GOT3 (cell line): ENCODE results near the gene ACLY.
"Not testable (repeated sequence)": the region's sequence is repeated elsewhere in the genome, so short reads cannot be mapped to it uniquely, and the experiment has no call there.

ENCODE experiments used
- DNase-seq: peaks from one replicate; lab custom pipeline; 2025; ENCODE audit warnings: mixed read lengths; lab: John Stamatoyannopoulos, UW

ACLY gene

DNA sequence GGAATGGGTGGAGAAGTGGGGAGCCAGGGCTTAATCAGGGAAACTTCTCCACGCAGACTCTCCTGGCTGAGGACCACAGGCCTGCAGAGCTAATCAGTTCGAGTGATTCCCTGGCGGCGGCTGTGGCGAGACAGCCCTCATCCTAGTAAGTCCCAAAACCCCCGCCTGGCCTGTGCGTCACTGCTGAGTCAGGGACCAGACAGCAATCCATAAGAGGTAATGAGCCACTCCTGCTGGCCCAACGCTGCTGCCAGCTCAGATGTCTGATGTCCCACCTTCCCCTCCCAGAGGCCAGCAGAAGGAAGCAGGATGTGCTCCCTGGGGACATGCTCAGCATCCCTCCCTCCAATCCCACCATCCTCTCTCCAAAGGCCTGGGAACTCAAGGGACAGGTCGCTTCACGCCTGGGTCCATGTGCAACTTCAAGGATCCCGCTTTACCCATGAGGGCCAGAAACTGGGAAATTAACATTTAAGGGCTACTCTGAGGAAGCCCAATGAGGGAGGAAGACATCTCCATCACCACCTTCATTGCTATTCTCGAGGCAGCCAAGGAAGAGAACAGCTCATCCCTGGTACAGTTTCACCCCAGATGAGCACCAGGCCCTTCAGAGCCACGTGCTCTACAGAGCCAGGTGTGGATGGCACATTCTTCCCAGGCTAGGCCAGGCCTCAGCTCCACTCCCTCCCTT lies 7.9 kb downstream of the ACLY start:
- peak; percentile 7 for DNase-seq

DNA sequence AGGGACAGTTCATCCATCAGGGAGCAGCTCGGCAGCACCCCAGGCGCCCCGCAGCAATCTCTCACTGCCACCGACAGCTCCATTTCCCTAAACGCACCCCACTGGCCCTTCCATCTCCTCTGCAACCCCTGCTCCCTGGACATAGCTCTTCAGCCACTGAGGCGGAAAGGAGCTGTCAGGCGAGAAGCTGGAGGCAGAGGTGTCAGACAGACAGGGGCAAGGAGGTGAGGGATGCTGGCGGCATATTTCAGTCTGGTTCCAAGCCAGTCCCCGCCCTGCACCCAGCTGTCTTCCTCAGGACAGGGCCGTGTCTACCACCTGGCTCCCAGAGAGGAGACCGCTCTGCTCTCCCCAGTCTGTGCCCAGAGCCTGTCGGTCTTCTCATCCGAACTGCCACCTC lies 9.7 kb downstream of the ACLY start:
- DNase-seq, result no peak

DNA sequence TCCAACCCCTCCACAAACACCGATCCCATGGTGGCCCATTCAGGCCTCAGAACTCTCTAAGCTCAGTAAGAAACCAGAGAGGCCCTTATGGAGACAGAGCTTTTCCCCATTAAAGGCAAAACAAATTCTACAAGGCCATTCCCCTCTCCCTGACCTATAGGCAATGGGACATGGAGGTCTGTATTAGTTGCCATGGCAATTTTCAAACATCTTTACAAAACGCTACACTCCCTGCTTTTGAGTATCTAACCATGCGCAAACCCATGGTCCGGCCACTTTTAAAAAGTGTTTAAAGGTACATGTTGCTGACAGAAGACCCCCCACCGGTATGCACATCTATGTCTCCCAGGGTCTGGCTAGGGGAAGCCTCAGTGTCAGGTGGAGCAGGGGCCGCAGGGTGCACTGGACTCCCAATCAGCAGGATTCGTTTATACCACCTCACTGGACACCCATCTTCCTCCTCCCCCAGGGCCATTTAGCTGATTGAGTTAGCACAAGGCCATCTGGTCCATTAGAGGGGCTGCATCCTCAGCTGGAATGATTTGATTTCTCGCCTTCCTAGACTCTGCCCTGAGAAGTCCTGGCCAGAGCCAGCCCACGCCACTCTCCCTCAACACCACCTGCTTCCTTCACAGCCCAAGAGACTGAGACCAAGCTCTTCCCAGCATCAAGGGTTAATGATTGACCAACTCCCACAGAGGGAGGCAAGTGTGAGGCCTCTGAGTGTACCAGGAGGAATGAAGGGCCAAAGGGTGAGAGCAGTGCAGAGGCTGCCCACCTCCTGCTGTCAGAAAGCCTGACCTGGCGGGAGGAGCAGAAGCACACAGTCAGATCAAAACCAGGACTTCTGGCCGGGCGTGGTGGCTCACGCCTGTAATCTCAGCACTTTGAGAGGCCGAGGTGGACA lies 10.9 kb downstream of the ACLY start:
- DNase-seq, result no peak

DNA sequence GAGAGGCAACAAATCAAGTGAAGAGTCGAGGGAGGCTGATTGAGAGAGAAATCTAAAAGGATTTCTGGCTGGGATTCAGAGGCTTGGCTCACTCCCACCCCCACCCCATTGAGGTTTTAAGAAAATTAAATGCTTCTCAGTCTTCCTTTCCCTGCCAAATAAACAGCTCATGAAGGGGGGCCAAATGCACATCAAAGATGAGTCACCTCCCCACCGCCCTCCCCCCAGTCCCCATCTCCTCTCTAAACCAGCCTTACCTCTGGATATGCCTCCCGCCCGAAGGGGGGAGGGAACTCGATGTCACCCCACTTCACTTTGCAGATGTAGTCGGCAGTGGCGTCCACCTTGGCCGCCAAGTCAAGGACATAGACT lies 11.6 kb downstream of the ACLY start:
- no peak for DNase-seq

DNA sequence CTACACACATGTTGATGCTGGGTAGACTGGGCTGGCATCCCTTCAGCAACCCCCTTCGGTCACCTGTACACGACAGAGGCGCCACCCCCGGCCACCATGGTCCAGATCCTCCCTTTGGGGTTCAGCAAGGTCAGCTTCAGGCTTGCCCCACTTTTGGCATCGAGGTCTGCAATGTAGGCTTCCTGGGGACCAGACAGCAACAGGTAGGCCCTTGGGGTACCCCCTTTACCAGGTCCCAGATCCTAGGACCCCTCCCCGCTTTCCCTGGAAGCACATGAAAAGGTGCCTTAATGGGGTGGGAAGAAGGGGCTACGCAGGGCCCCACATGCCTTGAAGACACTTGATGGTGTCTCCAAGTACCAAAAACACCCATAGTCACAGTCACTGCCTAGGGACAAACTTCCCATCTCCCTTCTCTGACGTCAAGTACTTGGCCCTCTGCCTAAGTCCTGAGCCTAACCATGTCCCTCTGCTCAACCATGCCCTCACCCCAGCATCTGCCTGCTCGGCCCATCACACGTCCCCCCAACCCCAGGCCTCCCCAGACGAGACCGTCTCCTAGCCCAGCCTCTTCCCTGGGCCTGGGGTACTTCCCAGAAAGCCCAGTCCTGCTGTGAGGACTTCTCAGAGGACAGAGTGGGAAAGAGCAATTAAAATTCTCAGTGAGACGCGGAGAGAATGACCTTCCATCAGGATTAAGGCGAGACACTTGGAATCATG lies 12.1 kb downstream of the ACLY start:
- no peak for DNase-seq

DNA sequence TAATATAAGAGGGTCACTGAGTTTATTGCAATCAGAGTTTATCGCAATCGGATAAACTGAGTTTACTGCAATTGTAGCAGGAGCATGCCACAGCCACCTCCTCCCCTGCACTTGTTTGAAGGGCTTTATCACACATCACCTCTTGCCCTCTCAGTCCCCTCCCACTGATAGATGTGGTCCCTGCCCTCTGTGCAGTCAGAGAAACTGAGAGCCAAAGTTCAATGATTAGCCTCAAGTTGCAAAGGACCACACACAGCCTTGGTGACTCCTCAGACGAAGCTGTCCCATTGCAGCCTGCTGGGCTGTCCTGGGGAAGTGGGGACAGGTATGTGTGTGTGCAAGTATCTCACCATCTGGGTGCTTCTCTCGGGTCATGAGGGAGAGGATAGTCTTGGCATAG lies 13.6 kb downstream of the ACLY start:
- DNase-seq, result no peak

DNA sequence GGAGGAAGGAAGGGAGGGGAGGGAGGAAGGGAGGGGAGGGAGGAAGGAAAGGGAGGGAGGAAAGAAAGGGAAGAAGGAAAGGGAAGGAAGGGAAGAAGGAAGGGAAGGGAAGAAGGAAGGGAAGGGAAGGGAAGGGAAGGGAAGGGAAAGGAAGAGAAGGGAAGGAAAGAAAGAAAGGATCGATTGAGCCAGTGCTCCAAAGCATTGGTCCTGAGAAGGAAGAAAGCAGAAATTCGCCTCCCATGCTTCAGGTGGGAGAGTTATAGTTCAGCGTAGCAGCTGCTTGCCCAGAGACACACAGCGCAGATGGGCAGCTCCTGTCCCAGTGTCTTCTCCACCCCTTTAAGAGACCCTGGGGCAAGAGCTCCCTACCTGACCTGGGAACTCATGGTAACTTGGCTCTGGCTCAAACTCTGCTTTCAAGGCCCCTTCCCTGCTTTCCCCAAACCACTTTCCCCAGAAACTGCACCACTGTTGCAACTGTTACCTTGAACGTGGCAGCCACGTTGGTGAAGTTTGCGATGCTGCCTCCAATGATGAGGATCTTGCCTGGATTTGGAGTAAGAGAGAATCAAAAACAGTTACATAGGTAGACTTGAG lies 14.4 kb downstream of the ACLY start:
- no peak for DNase-seq

DNA sequence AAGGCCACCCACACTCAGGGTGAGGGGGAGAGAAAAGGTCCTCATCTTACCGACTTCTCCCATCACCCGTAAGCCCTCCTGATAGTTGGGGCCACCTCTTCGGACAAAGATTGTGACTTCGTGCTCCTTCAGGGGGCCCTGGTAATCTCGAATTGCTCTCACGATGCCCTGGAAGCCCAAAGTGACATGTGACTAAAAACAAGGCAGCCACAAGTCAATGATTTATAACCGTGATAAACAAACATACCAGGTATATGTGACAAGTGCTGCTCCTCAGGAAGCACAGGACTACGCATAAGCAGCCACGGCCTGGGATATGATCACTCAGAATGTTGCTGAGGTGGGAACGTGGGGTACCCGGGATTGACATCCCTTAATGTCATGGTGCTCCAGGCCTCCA lies 17.1 kb downstream of the ACLY start:
- DNase-seq, result no peak

DNA sequence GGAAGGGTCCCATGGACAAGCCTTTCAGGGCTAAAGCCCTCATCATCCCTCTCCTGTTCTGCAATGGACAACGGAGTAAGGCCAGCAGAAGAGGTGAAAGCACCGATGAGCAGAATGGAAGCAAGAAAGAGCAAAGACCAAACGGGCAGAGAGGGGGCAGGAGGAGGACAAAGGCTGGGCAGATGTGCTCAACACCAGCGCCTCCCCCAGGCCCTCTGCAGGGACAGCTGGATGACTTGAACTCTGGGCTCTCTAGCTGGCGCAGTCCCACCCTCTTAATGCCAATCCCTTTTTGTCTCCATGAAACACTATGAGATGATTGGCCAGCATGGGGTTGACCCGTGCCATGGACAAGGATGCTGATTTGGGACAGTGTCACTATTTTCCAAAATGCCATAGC lies 22.0 kb downstream of the ACLY start:
- DNase-seq, result no peak

DNA sequence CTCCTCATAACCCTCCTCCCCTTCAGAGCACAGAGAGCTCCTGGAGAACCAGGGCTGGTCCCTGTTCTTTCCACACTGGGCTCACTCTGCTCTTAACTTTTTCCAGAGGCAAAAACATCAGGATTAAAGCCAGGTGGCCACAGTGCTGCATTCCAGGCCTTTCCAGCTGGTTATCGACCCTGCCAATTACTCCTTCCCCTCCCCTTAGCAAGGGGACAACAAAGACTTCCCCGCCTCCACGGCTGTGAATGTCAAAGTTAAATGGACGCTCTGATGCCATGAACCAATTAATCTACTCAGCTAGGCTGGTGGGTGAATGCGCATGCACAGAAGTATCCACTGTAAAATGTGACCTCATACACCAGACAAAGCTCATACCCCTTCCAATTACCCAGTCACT lies 23.1 kb downstream of the ACLY start:
- DNase-seq, result no peak

DNA sequence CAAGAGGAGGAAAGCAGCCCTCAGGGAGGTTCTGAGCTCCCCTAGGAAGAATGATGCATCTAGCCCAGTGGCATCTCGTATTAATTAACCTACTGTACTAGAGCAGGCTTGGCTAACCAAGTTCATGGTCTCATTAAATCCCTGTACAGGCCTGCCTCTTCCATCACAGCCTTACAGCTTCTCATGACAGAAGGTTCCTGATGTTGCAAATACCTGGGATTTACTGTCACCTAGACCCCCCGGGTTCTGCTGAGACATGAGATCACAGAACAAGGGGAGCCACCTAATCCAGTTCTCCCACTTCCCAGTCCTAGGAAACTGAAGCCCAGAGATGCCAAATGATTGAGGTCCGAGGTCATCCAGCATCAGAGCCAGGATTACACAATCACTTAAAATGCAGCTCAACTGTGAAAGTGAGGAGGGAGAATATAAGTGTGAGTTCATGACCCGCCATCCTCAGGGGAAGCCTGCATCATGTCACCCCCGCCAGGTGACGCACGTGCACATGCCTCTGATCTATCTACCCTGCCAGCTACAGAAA lies 23.9 kb downstream of the ACLY start:
- no peak for DNase-seq

DNA sequence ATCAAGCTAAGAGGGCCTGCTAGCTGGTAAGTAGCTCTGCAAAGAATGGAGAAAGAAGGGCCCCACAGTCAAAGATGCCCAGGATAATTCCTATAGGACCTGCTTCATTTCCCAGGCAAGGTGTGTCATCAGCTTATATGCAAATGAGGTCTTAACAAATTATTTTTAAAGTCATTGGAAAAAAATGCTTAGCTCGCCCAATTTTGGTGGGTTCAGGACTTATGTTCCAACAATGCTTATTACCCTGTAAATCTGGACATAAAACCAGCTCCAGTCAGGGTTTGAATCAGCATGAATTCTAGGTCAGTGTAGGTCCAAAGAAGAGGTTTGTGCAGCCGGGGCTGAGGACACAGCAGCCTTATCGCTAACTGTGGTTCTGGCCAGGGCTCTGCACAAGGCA lies 25.4 kb downstream of the ACLY start:
- DNase-seq, result no peak

DNA sequence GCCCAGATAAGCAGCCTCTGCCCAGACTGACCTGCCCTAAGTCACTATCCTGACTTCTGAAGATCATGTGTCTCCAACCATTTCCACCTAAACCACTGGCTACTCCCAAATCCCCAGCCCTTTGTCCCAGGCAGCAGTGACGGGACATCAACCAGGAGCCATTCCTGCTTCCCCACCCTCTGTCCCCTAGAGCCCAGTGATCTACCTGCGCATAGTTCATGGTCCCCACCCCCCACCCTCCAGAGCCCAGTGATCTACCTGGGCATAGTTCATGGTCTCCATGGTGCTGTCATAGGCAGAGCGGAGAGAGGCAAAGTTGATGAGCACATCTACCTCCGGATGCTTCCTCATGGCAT lies 26.8 kb downstream of the ACLY start:
- no peak for DNase-seq

DNA sequence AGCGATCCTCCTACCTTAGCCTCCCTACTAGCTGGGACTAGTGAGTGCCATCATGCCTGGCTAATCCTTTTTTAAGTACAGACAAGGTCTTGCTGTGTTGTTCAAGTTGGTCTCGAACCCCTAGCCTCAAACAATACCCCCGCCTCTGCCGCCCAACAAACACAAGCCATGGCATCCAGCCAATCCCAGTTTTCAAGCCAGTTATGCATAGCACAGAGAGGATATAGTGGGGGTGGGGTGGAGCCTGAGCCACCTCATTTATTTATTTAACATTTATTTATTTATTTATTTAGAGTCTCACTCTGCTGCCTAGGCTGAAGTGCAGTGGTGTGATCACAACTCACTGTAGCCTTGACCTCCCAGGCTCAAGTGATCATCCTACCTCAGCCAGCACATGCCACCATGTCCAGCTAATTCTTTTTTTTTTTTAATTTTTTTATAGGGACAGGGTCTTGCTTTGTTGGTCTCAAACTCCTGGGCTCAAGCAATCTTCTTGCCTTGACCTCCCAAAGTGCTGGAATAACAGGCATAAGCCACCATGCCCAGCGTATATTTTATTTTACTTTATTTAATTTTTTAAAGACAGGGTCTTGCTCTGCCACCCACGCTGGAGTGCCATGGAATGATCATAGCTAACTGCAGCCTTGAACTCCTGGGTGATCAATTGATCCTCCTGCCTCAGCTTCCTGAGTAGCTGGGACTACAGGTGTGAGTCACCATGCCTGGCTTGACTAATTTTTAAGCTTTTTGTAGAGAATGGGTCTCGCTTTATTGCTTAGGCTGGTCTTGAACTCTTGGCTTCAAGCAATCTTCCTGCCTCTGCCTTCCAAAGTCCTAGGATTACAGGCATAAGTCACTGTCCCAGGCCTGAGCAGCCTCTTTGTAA lies 27.4 kb downstream of the ACLY start:
- no peak for DNase-seq

DNA sequence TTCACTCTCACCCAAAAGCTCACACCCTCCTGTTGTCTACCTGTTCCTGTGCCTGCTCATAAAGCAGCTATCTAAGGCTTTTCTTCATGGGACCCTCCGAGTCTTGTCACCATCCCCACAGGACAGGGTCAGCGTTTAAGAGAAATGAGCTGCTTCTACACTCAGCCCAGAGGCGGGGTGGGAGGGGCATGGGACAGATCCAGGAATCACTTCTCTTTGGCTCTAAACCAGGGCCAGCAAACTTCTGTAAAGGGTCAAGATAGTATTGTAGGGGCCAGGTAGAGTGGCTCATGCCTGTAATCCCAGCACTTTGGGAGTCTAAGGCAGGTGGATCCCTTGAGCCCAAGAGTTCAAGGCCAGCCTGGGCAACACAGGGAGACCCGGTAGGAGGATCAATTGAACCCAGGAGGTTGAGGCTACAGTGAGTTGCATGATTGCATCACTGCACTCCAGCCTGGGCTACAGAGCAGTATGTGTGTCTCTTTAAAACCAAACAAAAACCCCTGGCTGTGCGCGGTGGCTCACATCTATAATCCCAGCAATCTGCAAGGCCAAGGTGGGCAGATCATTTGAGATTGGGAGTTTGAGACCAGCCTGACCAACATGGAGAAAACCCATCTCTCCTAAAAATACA lies 30.3 kb downstream of the ACLY start:
- DNase-seq, result no peak

DNA sequence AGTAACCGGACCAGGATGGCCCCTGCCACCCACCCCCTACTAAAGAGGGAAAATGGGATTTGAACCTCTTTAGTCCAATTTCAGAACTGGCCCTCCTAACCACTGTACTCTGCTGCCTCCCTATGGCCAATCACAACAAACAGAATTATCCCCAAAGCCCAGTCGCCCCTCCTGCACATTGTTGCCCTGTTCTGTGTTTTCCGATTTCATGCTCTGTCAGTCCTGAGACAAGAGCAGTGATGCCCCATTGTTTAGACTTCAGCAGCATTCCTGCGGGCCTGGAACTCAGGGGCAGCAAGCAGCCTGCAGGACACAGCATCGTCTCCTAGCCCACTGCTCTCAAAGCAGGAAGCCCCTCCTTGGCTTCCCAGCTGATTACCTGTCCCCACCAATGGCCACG lies 33.0 kb downstream of the ACLY start:
- no peak for DNase-seq

DNA sequence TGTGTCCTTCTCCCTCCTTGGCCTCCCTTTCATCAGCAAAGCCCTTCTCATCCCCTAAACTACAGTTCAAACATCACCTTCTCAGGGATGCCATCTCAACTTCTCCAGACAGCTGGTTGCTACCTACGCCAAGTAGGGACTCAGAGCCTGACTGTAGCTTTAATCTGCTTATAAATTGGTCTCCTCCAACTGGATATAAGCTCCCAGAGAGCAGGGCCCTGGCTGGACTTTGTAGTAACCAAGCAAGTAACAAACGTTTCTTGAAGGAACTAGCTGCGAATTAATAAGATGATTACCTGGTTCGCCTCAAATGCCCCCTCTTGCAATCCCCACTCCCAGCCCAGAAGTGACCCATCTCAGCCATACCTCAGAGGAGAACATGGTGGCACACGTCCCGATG lies 36.0 kb downstream of the ACLY start:
- no peak for DNase-seq

DNA sequence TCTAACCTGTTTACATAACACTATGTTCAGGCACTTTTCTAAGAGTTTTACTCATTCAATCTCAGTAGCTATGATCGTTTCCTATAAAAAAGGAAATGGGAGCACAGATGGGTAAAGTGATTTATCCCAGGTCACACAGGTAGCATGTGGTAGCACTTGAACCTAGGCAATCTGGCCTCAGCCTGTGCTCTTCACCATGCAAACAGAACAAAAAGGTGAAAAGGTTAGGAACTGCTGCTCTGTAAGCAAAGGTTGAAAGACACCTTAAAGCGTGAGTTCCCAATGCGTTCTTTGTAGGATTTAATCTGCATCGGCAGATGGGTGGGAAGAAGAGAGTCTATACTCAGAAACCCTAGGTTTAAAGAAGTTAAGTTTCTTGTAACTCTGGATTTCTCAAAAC lies 38.6 kb downstream of the ACLY start:
- no peak for DNase-seq

DNA sequence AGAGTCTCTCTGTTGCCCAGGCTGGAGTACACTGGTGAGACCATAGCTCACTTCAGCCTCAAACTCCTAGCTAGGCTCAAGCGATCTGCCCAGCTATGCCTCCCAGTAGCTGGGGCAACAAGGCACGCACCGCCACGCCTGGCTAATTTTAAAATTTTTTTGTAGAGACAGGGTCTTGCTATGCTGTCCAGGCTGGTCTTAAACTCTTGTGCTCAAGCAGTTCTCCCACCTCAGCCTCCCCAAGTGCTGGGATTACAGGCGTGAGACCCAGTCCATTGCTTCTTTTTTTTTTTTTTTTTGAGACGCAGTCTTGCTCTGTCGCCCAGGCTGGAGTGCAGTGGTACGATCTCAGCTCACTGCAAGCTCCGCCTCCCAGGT lies 44.5 kb downstream of the ACLY start:
- not testable (repeated sequence) for DNase-seq

DNA sequence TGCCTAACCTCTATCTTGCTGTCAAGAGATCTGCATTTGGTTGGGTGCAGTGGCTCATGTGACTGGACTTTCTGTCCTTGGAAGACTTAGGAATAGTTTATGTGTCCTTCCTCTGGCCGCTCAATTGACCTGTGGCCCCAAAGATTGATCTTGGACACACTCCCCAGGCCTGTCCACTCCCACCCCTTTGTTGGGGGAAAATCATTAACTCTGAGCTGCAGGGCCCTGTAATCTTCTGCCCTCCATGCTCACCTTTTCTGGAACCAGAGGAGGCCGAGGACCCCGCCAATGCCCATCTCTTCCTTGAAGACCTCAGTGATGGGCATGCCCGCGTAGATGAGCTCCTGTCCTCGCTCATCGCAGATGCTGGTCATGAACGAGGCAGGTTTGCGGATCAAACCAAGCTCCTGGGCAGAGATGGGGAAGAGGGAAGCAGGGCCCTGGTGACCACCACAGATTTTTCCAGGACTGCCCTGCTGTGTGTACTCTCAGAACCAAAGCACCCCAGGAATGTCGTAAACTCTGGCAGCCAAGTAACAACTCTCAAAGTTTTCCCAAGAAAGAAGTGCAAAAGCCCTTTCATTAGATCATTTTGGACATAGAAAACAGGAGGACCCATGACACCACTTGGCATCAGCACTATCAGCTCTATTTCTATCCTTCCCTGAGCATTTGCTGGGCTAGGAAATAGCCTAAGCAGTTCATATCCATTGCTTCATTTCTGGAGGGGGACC lies 45.0 kb downstream of the ACLY start:
- DNase-seq, result no peak
